OCI-LY7 (cell line): ENCODE measurements around the gene RAMP3. TPM values are rescaled to one million over a fixed set of nuclear protein-coding genes. Genes with fewer than 3 reads are reported as not detected.

Source experiments
- BruUV-seq: library from RNA; stranded (reverse); fragments of 400-500 nt; replicated peaks from 2 replicates; lab custom pipeline; 2021; lab: Mats Ljungman, UMichigan
- CTCF ChIA-PET: fragments of 300-600 bp; sonication (Branson Sonifier 250); formaldehyde crosslinking; loops from one replicate; lab custom pipeline; 2022; ENCODE audit warnings: antibody characterized with exemption; ENCODE audit not compliant: unreplicated experiment; lab: Charles Lee
- POLR2A ChIA-PET: fragments of 300-600 bp; sonication (Branson Sonifier 250); formaldehyde crosslinking; loops from one replicate; lab custom pipeline; 2022; ENCODE audit warnings: antibody characterized with exemption; lab: Charles Lee
- DNase-seq: peaks from one replicate; pipeline ENCODE4 v3.0.0-alpha.2; 2015; ENCODE audit warnings: low spot score
- H2AFZ ChIP-seq: fragments of 200-600 bp; sonication (generic), shearing (Covaris generic); 2 replicates; pipeline ENCODE4 v1.6.1; 2014; ENCODE audit warnings: mild to moderate bottlenecking, antibody characterized with exemption, low read length, moderate library complexity
- H3K27ac ChIP-seq: fragments of 200-600 bp; sonication (generic); 2 replicates; pipeline ENCODE4 v1.5.1; 2014; ENCODE audit warnings: mixed run types, low read depth, mild to moderate bottlenecking, moderate library complexity, low read length, inconsistent platforms; ENCODE audit not compliant: poor library complexity, severe bottlenecking
- H3K36me3 ChIP-seq: fragments of 200-600 bp; sonication (generic); 2 replicates; pipeline ENCODE4 v1.6.1; 2014; ENCODE audit warnings: mild to moderate bottlenecking, antibody characterized with exemption, low read length, moderate library complexity, mixed read lengths; ENCODE audit not compliant: insufficient read depth
- H3K4me1 ChIP-seq: fragments of 200-600 bp; sonication (generic); 2 replicates; pipeline ENCODE4 v1.5.1; 2014; ENCODE audit warnings: mild to moderate bottlenecking, low read length; ENCODE audit not compliant: insufficient read depth, poor library complexity, severe bottlenecking
- H3K4me2 ChIP-seq: fragments of 200-600 bp; sonication (generic); 2 replicates; pipeline ENCODE4 v1.6.1; 2014; ENCODE audit warnings: mild to moderate bottlenecking, low read length
- H3K4me3 ChIP-seq: fragments of 200-600 bp; sonication (generic); 2 replicates; pipeline ENCODE4 v1.5.1; 2014; ENCODE audit warnings: mild to moderate bottlenecking, low read depth, low read length; ENCODE audit not compliant: poor library complexity, severe bottlenecking
- H3K79me2 ChIP-seq: fragments of 200-600 bp; sonication (generic); 2 replicates; pipeline ENCODE4 v1.6.1; 2016; ENCODE audit warnings: low read depth, mild to moderate bottlenecking, low read length, moderate library complexity, mixed read lengths; ENCODE audit not compliant: insufficient read depth
- H3K9me2 ChIP-seq: fragments of 200-600 bp; sonication (generic); 2 replicates; pipeline ENCODE4 v1.6.1; 2016; ENCODE audit warnings: mild to moderate bottlenecking, low read length, mixed read lengths; ENCODE audit not compliant: insufficient read depth
- H3K9me3 ChIP-seq: fragments of 200-600 bp; sonication (generic); 2 replicates; pipeline ENCODE4 v1.6.1; 2014; ENCODE audit warnings: mild to moderate bottlenecking, mixed run types, low read length, mixed read lengths
- H4K20me1 ChIP-seq: fragments of 200-600 bp; sonication (generic); 2 replicates; pipeline ENCODE4 v1.6.1; 2014; ENCODE audit warnings: mild to moderate bottlenecking, antibody characterized with exemption, low read length, moderate library complexity, mixed read lengths; ENCODE audit not compliant: insufficient read depth
- CTCF ChIP-seq: fragments of 200-600 bp; sonication (generic); conservative IDR thresholded peaks from 2 replicates; pipeline ENCODE4 v1.5.1; 2014; ENCODE audit warnings: mild to moderate bottlenecking, antibody characterized with exemption, low read length, moderate library complexity, mixed read lengths
- EZH2phosphoT487 ChIP-seq: fragments of 200-600 bp; sonication (generic); IDR thresholded peaks from 2 replicates; pipeline ENCODE4 v1.6.1; 2018; ENCODE audit warnings: low read depth, borderline replicate concordance, mild to moderate bottlenecking, mixed run types, antibody characterized with exemption, low read length, moderate library complexity, mixed read lengths
- intact Hi-C: fragments of 100-400 bp; cut with micrococcal nuclease; formaldehyde crosslinking; loops from one replicate; pipeline ENCODE4 v1.10.0; 2022; ENCODE audit not compliant: unreplicated experiment
- total RNA-seq, 2 experiments: library from RNA; depleted of rRNA in 1 of 2; stranded (reverse); fragments of >200 nt in 1 of 2; shearing (Covaris generic) in 1 of 2; gene quantifications; 2 replicates each; pipeline ENCODE4 v1.2.3, GENCODE V29; 2014 to 2022

Gene RAMP3
- total RNA-seq, 2 experiments from 2014 or later: not detected

GRCh38 chr7:45225948-45226335 lies 68.4 kb downstream of the RAMP3 start:
- TF ChIP-seq EZH2phosphoT487 (no peak), CTCF (no peak)
- ChIA-PET POLR2A (interaction anchor here (0.5 kb wide), 1 partner anchor 19 kb away, joined by 3 read pairs; no protein-coding TSS in a partner anchor), CTCF (no interaction called here)
- Histone ChIP-seq H3K79me2 (no peaks in the 10 kb centered on the region), H3K36me3 (no peaks in the 10 kb centered on the region), H2AFZ (no peak overlapping the region), H3K4me2 (no peak overlapping the region), H3K4me3 (no peak overlapping the region), H3K9me3 (no peaks in the 10 kb centered on the region), H4K20me1 (no peaks in the 10 kb centered on the region), H3K4me1 (no peaks in the 10 kb centered on the region), H3K27ac (no peak overlapping the region), H3K9me2 (no peaks in the 10 kb centered on the region)
- intact Hi-C loops: no loop called here
- no TSS peak for BruUV-seq
- no peak for DNase-seq

- Histone ChIP-seq H3K79me2 (no peaks in the 10 kb centered on the region), H3K27ac (no peak overlapping the region), H4K20me1 (no peaks in the 10 kb centered on the region), H3K9me2 (no peaks in the 10 kb centered on the region), H3K36me3 (no peaks in the 10 kb centered on the region), H3K4me3 (no peak overlapping the region), H3K4me2 (no peak overlapping the region), H2AFZ (no peak overlapping the region), H3K4me1 (no peaks in the 10 kb centered on the region), H3K9me3 (no peaks in the 10 kb centered on the region)
- no peak for TF ChIP-seq CTCF
- no peak for TF ChIP-seq EZH2phosphoT487
- BruUV-seq: no TSS peak
- DNase-seq: no peak
- intact Hi-C loops: no loop called here
- ChIA-PET CTCF (no interaction called here), POLR2A (interaction anchor here (0.6 to 1.4 kb wide), 2 partner anchors 11 to 479 kb away, joined by 5 to 6 read pairs; no protein-coding TSS in a partner anchor)
These were observed 71.7 kb downstream of the RAMP3 start for GRCh38 chr7:45229156-45229920.

GRCh38 chr7:45230083-45230482 lies 72.5 kb downstream of the RAMP3 start:
- ChIA-PET CTCF (no interaction called here), POLR2A (interaction anchor here (0.6 to 1.4 kb wide), 2 partner anchors 10 to 479 kb away, joined by 5 to 6 read pairs; no protein-coding TSS in a partner anchor)
- no peak for DNase-seq
- no peak overlapping the region for H3K27ac ChIP-seq
- no peak overlapping the region for H3K4me2 ChIP-seq
- no peak overlapping the region for H2AFZ ChIP-seq
- no peaks in the 10 kb centered on the region for H3K79me2 ChIP-seq
- no peak overlapping the region for H3K4me3 ChIP-seq
- no peaks in the 10 kb centered on the region for H3K9me2 ChIP-seq
- H3K4me1 ChIP-seq: no peaks in the 10 kb centered on the region
- BruUV-seq: no TSS peak
- H3K9me3 ChIP-seq: no peaks in the 10 kb centered on the region
- no peaks in the 10 kb centered on the region for H4K20me1 ChIP-seq
- TF ChIP-seq CTCF (no peak), EZH2phosphoT487 (no peak)
- intact Hi-C loops: no loop called here
- H3K36me3 ChIP-seq: no peaks in the 10 kb centered on the region
